NB4 (cell line): ENCODE measurements around the gene YARS1.

Experiments
- CTCF ChIP-seq: IDR thresholded peaks from one replicate; pipeline ENCODE4 v1.5.1; 2012; ENCODE audit warnings: low read depth, low read length
- MAX ChIP-seq: IDR thresholded peaks from 2 replicates; pipeline ENCODE4 v1.6.1; 2011; ENCODE audit warnings: low read depth, low read length

GRCh38 chr1:32761936-32762335 is 55.2 kb downstream of the YARS1 start:
- TF ChIP-seq CTCF (no peak), MAX (no peak)
